SH-SY5Y (cell line): ENCODE data around the gene PLA2G10.

Source experiments
- GATA2 ChIP-seq: IDR thresholded peaks from 2 replicates; pipeline ENCODE4 v1.6.1; 2011; ENCODE audit warnings: mild to moderate bottlenecking, low read depth, low read length
- GATA3 ChIP-seq: IDR thresholded peaks from 2 replicates; pipeline ENCODE4 v1.6.1; 2011; ENCODE audit warnings: low read depth, mild to moderate bottlenecking, low read length, moderate library complexity

DNA sequence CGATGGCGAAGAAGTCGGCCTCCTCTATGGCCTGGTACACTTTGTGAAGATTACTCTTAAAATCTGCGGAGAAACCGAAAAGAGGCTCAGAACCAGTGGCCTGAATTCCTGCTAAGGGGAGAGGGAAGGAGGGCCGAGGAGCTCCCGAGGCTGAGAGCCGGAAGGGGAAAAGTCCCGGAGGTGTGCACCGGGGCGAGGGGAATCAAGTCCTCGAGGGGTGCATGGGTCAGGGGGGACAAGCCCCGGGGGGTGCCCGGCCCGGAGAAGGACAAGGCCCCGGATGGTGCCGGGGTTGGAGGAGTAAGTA lies 64.5 kb downstream of the PLA2G10 start:
- no peak for TF ChIP-seq GATA3
- no peak for TF ChIP-seq GATA2
